HPDE6-E6E7 (cell line): ENCODE data around the gene CHAD.
"Not testable (repeated sequence)": the region's sequence is repeated elsewhere in the genome, so short reads cannot be mapped to it uniquely, and the experiment has no call there.

Experiments used
- DNase-seq: peaks from one replicate; pipeline ENCODE4 v3.0.0; 2011; ENCODE audit warnings: missing footprints; ENCODE audit errors: extremely low spot score

CHAD gene

DNA sequence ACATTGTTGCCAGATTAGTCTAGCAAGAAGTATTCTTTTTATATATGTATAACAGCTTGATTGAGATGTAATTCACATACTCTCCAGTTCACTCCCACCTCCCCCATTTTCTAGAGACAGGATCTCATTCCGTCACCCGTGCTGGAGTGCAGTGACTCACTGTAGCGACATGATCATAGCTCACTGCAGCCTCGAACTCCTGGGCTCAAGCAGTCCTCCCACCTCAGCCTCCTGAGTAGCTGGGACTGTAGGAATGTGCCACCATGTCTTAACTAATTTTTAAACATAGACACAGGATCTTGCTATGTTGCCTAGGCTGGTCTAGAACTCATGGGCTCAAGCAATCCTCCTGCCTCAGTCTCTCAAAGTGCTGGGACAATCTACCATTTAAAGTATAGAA, 6.7 kb upstream of the CHAD start:
- no peak for DNase-seq

DNA sequence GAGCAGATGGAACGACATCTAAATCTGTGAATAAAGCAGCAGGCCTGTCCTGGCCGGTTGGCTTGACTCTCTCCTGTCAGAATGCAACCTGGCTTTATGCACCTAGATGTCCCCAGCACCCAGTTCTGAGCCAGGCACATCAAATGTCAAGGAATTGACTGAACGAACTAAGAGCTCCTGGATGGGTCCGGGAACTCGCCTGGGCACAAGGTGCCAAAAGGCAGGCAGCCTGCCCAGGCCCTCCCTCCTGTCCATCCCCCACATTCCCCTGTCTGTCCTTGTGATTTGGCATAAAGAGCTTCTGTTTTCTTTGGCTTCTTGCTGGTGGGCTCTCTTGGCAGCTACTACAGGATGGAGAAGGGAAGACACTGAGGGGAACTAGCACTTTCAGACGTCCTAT, 5.8 kb upstream of the CHAD start:
- no peak for DNase-seq

DNA sequence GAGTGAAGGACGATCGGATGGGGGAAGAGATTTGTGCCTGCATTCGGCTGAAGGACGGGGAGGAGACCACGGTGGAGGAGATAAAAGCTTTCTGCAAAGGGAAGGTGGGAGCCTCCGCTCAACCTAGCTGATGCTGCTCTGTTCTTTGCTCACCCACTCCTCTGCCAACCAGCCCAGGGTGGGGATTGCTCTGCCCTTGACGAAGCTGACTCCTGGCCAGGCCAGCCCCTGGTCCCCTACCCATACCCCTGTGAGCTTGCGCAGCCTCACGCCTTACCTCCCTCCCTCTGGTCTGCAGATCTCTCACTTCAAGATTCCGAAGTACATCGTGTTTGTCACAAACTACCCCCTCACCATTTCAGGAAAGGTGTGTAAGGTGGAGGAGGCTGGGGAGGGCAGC, 5.2 kb upstream of the CHAD start:
- no peak for DNase-seq

DNA sequence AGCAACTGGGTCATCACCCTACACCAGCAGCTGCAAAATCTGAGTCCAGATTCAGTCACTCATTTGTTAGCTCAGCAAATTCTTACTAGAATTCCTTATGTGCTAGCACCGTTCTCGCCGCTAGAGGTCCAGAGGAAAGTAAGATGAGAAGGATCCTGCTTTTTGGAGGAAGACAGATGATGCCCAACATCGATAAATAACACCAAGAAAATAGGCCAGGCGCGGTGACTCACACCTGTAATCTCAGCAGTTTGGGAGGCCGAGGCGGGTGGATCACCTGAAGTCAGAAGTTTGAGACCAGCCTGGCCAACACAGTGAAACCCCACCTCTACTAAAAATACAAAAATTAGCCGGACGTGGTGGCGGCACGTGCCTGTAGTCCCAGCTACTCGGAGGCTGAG, 4.1 kb upstream of the CHAD start:
- not testable (repeated sequence) for DNase-seq

DNA sequence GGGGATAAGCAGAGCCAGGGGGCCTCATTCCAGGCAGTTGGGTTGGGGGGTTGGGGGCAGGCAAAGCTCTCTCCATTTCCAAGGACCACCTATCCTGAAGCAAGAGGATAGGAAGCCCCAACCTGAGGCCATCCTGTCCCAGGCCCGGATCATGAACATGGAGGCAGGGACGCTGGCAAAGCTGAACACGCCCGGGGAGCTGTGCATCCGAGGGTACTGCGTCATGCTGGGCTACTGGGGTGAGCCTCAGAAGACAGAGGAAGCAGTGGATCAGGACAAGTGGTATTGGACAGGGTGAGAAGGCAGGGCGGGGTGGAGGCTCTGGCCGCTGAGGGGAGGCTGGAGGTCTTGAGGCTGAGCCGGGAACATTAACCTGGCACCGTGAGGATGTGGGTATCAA, 3.6 kb upstream of the CHAD start:
- no peak for DNase-seq

DNA sequence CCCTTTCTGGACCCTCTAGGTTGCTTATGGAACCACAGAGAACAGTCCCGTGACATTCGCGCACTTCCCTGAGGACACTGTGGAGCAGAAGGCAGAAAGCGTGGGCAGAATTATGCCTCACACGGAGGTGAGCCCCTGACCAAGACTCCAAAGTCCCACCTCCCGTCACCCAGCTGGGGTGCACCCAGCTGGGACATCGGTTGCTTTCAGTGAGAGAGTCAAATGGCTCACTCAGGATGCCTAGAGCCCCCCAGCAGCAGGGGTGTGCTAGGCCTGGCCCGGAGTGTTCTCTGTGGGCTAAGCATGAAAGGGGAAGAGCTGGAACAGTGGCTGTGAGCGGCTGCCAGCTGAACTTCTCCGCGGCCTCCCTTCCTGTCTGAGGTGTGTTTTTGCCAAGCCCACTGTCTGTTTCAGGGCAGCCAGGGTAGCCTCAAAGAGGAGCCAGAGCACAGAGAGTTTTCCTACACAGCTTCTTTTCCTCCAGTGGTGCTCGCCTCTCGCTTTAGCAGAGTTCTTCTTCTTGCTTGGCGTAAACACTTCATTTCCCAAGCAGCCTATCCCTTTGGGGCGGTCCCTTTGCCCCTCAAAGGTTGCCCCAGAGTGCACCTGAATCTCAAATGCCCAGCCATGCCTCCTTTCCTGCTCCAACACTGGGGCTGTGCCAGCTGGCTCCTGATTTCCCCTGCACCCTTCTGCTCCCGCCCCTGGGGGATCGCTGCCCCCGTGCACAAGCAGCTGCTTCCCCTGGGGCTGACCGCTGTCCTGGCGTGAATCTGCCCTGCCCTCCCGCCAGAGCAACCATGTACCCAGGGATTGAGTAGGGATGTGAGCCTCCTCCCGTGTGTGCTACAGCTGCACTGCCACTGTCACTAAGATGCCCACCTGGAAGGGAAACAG, 2.6 kb upstream of the CHAD start:
- no peak for DNase-seq

DNA sequence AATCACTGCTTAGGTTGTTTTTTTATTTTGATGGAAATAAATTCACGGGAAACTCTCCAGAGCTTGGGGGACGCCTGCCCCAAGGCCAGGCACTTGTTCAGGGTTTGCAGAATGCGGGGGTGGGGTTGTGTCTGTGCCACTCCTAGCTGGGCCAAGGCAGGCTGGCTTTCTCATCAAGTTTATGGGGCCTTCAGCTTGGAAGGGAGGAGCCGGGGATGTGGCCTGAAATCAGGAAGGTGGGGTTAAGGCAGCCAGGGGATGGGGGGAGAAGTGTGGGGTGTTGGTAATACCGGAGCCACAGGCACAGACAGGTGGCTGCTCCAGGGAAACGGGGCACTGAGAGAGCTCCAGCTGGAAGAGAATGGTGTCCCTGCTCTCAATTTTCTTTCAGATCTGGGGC, 1.7 kb upstream of the CHAD start:
- DNase-seq: no peak

DNA sequence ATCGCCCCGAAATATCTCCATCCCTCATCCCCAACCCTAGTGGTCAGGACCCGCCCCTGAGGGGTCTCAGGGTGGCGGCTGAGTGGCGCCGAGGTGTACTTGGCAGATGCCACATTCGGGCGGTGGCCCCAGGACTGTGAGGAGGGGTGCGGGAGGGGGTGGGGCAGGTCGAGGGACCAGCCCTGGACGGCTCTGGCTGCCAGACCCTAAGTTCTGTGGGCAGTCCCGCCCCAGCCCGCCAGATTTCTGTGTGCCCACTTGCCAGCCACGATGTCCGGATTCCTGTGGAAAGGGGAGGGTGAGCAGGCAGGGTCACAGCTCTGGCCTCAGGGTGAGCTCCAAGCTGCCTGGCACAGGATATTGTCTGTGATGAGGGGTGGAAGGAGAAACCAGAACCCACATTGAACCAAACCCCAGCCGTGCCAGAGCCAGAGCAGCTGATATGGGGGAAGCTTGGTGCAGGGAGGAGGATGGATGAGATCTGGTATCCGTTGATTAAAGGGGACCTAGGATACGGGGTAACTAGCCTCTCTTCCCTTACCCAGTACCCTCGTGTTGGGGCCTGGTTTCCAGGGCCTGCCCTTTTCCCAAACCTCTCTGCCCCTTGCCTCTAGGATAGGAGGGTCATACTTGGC, 1.1 kb upstream of the CHAD start:
- no peak for DNase-seq

DNA sequence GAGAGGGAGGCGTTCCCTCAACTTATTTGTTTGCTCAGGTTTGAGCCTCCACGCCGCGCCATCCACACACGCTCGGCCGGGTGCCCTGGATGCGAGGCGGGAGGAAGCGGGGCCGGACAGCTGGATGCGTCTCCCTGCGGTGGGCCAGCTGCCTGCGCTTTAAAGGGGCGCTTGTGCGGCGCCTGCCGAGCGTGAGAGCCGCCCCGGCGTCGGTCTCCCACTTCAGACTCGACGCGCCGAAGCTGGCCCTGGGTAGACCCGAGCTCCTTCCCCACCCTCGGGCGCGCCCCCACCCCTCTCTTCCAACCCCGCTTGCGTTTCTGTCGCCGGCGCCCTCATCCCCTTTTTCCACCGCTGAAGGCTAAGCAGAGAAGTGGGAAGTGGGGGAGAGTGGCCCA, 527 bp upstream of the CHAD start:
- DNase-seq: no peak

DNA sequence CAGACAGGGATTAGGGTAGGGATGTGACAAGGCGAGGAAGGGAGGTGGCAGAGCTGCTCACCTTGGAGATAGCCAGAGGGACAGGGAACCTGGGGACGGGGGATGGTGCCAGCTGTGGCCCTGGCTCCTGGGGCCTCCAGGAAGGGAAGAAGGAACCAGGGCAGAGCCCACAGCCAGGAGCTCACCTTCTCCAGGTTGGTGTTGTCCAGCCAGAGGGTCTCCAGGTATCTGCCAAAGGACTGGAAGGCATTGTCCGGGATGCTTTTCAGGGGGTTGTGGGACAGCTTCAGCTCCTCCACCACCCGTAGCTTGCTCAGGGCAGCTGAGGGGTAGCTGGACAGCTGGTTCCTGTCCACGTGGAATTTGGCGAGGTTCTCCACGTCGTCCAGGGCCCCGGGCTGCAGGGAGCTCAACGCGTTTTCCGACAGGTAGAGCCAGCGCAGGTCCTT, 801 bp downstream of the CHAD start:
- no peak for DNase-seq

DNA sequence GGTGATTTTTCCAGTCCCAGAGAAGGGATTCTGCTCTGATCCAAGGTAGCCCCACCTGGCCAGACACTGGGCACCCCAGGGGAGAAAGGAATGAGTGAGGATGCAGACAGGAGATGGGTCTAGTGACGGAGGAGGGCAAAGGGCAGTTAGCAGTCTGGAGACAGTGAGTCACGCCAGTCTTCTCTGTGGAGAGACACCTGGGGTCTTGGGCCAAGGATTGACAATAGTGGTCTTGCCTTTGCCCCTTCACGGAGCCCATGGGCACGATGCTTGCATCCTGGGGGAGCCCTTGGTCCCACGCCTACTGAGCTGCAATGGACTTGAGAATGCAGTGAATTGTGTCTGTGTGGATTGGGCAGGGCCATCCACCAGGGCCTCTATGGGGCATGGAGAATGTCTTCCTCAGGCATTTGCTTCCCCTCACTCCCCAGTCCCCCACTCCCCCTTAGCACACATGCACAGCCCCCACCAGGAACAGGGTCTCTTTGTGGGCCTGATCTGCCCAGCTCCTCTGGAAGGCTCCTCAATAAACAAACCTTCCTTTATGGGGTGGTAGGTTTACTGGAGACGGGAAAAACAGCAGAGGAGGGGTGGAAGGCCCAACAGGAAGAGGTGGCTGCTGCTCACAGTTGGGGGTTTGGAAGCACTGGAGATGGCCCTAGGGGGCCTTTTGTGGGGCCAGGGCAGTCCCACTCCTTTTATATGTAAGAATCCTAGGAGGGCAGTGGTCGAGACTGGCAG, 1.4 kb downstream of the CHAD start:
- DNase-seq: no peak

DNA sequence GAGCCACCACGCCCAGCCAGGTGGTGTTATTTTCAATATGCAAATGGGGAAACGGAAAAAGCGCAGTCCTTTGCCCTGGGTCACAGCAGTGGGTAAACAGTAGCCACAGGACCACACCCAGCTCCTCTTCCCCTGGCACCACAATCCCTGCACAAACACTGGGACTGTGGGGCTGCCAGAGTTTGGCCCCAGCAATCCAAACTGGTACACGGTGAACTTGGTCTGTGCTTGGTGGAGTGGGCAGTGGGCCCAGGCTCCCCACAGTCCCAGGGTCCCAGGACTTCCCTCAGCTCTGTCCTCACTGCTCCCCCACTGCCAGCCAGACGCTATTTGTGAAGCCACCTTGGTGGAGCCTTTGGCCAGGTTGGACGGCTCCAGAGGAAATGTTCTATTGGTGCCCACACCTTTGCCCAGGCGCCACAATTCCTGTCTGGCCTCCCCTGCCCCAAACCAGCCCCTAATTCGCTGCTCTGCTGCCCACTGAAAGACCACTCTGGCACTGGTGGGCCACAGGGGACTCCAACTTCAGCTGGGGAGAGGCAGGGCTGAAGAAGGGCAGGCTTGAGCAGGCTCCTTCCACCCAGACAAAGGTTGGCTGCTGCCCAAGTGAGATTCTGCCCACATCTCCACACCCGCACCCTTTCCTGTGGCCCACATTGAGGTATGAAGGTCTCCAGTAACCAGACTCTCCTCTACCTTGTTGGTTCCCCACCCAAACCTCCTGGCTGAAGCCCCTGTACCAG, 2.1 kb downstream of the CHAD start:
- DNase-seq: no peak

DNA sequence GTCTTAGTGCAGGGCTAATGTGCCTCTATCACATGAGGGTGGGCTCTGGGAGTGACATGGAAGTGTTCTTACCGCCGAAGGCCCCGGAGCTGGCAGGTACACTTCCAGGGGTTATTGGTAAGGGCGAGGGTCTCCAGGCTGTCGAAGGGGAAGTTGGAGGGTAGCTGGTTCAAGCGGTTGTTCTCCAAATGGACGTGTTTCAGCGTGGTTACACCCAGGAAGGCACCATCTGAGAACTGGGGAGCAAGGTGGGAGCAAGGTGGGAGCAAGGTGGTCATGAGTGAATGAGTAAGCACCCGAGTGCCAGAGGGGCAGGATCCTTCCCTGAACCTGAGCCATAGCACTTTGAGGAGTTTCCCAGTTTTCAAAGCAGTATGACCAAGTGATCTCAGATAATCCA, 3.0 kb downstream of the CHAD start:
- DNase-seq: no peak

DNA sequence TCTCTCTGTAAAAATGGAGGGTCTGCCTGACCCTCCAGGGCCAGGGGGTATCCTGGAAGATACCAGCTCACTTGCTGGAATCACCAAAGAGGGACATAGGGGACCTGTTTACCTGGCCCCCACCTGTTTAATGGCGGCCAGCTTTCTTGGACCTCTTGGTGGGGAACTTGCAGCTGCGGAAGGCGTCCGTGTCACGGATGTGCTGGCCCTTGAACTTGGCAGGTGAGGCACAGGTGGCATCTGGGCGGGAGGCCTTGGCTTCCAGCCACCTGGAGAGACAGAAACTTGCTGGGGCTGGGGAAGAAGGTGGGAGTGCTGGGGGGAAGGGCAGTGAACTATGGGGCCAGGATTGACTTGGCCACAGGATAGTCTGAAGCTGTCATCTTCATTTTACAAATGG, 3.5 kb downstream of the CHAD start:
- DNase-seq: no peak

DNA sequence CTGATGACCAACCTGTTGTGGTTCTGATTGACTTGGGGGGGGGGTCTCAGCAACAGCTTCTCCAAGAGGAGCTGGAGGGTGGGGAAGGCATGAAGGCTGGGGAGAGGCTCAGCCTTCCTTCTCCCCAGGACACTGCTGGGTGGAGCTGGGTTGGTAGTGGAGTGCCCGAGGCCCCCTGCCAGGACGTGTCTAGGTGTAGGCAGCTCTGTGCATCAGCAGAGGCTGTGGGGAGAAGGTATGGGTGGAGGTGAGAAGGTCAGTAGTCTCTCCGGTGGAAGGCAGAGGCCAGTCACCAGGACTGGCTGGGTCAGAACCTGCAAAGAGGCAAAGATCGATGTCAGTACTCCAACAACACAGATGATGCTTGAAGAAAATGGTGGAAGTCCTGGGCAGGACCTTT, 3.9 kb downstream of the CHAD start:
- no peak for DNase-seq

DNA sequence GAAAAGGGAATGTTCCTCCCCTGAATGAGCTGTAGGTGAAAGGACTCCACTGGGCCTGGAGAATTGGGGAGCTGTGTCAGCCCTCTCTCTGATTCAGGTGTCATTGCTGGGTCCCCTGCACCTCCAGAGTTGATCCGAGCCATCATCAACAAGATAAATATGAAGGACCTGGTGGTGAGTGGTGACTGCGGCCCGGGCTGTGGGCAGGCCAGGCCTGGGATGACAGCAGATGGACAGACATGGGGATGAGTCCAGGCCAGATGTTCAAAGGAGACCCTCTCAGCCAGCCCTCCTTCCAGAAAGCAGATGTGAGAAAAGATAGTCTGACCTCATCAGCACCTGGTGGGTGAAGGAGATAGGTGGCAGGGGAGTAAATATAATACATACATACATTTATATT, 4.6 kb downstream of the CHAD start:
- no peak for DNase-seq

DNA sequence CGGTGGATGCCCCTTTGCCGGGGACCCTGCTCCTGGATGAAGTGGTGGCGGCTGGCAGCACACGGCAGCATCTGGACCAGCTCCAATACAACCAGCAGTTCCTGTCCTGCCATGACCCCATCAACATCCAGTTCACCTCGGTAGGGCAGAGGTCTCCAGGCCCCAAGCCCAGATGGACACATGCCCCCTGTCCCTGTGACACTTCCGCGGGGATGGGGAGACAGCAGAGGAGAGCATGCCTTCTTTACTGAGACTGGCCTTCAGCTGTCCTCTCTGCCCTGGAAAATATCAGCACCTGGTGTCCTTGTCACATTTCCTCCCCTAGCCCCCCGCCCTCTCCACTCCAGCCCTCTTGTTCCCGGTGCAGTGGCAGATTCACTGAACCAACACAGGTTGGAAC, 6.2 kb downstream of the CHAD start:
- DNase-seq: no peak

DNA sequence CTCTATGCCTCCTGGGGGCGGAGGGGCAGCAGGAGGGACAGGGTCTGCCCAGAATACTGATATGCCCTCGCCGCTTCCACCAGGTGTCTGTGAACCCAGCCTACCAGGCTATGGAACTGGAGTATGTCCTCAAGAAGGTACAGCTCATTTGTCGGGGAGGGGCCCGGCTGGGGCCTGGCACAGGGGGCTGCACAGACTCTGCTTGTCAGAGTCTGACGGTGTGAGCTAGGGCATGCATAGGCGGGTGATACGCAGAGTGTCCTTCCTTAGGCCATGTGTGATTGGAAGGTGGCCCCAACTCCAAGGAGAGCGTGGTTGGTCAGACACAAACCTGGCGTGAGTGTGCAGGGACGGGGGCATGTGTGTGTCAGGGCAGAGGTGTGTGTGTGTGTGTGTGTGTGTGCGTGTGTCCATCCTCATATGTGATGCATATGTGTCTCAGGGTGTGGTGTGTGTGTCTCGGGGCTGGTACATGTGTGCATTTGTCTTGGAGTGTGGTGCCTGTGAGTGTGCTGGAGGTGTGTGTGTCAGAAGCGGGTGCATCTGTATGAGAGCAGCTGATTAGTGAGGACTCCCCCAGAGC, 7.0 kb downstream of the CHAD start:
- no peak for DNase-seq

DNA sequence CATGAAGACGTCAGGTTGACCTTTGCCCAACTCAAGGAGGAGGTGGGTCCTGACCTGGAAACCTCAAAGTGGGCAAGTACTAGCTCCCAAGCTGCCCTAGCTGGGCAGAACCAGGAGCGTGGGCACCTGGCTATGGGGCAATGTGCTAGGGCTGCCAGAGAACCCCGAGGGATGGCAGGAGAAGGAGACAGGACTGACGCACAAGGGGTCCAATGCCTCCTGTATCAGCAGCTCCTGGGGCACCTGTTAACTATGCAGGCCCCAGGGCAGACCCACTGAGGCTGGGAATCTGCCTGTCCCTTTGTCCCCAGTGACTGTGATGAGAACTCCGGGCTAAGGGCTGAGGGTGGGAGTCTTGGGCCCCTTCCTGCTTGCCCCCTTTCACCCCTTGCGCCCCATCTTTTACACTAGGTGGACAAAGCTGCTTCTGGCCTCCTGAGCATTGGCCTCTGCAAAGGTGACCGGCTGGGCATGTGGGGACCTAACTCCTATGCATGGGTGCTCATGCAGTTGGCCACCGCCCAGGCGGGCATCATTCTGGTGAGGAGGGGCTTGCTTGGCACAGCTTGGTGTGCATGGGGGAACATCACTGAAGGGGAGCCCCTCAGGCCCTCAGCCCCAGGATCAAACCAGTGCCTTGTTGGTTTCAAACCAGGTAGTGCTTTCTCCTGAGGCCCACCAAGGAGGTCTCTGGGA, 7.7 kb downstream of the CHAD start:
- no peak for DNase-seq

DNA sequence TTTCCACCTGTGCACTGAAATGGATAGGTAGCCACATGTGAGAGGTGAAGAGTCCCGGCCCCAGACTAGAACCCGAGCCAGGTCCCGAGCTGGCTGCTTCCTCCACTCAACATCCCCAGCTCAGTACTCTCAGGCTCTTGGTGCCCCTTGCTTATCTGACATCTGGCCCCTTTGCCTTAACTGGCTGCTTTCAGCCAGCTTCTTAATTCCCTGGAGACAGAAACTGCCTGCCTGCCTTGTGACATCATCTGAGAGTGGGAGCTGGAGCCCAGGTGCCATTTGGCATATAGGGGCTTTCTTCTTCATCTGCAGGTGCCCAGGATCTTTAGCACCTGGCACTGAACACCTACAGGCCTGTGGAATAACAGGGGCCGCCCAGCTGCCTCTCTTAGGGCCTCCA, 8.9 kb downstream of the CHAD start:
- no peak for DNase-seq
